Measurements from ENCODE around the gene WDR53. TPM values are rescaled to one million over a fixed set of nuclear protein-coding genes. Genes with fewer than 3 reads are reported as not detected.
"Not testable (repeated sequence)": the region's sequence is repeated elsewhere in the genome, so short reads cannot be mapped to it uniquely, and the experiment has no call there.

The WDR53 gene
- total RNA-seq, 1 experiment from 2014 or later = 20.3 TPM

DNA sequence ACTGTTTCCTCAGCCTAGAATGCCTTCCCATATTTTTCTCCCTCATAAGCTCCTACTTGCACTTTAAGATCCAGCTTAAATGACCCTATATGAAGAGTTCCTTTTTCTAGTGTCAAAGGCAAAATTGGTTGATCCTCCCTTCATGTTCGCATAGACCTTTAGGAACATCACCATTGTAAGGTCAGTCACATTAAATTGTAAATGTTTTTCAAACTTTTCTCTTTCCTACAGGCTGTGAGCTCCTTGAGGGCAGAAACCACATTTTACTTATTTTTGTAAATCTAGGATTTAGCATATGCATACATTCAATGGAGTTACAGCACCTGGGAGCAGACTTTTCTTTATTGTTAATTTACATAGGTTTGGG lies 54.0 kb downstream of the WDR53 start:
- no peak for DNase-seq
- CTCF ChIA-PET = no interaction called here
- Mint-ChIP-seq H3K9me3 (ENCODE audit: low read depth, unreplicated experiment) (peaks cover 6% of the 10 kb centered on the region), H3K27ac (ENCODE audit: unreplicated experiment) (no peak overlapping the region), H3K4me3 (ENCODE audit: low read depth, unreplicated experiment) (no peak overlapping the region), H3K36me3 (ENCODE audit: insufficient read depth, unreplicated experiment) (no peaks in the 10 kb centered on the region), H3K4me1 (ENCODE audit: low read depth, unreplicated experiment) (no peaks in the 10 kb centered on the region), H3K27me3 (ENCODE audit: unreplicated experiment) (peaks cover 13% of the 10 kb centered on the region)
- intact Hi-C loops (cut with micrococcal nuclease; ENCODE audit: unreplicated experiment) = no loop called here
- BruUV-seq (replicated peaks) = no TSS peak
- TF ChIP-seq, protein P1, sequence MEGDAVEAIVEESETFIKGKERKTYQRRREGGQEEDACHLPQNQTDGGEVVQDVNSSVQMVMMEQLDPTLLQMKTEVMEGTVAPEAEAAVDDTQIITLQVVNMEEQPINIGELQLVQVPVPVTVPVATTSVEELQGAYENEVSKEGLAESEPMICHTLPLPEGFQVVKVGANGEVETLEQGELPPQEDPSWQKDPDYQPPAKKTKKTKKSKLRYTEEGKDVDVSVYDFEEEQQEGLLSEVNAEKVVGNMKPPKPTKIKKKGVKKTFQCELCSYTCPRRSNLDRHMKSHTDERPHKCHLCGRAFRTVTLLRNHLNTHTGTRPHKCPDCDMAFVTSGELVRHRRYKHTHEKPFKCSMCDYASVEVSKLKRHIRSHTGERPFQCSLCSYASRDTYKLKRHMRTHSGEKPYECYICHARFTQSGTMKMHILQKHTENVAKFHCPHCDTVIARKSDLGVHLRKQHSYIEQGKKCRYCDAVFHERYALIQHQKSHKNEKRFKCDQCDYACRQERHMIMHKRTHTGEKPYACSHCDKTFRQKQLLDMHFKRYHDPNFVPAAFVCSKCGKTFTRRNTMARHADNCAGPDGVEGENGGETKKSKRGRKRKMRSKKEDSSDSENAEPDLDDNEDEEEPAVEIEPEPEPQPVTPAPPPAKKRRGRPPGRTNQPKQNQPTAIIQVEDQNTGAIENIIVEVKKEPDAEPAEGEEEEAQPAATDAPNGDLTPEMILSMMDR (IDR thresholded peaks at IDR 0.05; ENCODE audit: unreplicated experiment) = no peak

DNA sequence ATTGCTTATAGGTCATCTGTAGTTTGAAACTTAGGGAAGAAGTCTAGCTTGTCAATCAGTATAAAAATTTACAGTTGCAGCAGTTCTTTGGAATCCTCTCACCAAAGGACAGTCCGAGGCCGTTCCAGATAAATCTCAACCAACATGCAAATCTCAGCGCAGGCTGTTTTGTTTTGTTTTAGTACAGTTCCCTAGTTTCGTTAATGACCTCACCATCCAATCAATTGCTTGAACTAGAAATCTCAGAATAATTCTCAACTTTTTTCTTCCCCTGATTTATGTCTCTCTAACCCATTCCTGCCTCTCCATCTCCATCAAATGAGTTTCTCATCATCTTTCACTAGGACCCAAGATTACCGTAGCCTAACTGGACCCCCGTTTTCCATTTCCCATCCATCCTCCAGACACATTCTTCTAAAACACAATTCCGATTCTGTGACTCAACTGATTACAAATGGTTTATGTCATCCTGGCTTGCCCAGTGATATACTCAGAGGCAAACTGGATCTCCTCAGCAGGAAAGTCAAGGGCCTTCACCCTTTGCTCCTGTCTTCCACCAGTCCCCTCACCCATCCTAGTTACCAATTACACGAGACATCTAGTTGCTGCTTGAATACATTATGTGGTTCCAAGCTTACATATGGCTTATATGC lies 54.5 kb downstream of the WDR53 start:
- peaks cover 6% of the 10 kb centered on the region for H3K9me3 Mint-ChIP-seq (ENCODE audit: low read depth, unreplicated experiment)
- DNase-seq = no peak
- H3K27ac Mint-ChIP-seq (ENCODE audit: unreplicated experiment) = no peak overlapping the region
- BruUV-seq (replicated peaks) = no TSS peak
- H3K27me3 Mint-ChIP-seq (ENCODE audit: unreplicated experiment) = peaks cover 13% of the 10 kb centered on the region
- TF ChIP-seq, protein P1 (IDR thresholded peaks at IDR 0.05; ENCODE audit: unreplicated experiment) = no peak
- CTCF ChIA-PET = no interaction called here
- intact Hi-C loops (cut with micrococcal nuclease; ENCODE audit: unreplicated experiment) = no loop called here
- no peak overlapping the region for H3K4me3 Mint-ChIP-seq (ENCODE audit: low read depth, unreplicated experiment)
- H3K36me3 Mint-ChIP-seq (ENCODE audit: insufficient read depth, unreplicated experiment) = no peaks in the 10 kb centered on the region
- H3K4me1 Mint-ChIP-seq (ENCODE audit: low read depth, unreplicated experiment) = no peaks in the 10 kb centered on the region

DNA sequence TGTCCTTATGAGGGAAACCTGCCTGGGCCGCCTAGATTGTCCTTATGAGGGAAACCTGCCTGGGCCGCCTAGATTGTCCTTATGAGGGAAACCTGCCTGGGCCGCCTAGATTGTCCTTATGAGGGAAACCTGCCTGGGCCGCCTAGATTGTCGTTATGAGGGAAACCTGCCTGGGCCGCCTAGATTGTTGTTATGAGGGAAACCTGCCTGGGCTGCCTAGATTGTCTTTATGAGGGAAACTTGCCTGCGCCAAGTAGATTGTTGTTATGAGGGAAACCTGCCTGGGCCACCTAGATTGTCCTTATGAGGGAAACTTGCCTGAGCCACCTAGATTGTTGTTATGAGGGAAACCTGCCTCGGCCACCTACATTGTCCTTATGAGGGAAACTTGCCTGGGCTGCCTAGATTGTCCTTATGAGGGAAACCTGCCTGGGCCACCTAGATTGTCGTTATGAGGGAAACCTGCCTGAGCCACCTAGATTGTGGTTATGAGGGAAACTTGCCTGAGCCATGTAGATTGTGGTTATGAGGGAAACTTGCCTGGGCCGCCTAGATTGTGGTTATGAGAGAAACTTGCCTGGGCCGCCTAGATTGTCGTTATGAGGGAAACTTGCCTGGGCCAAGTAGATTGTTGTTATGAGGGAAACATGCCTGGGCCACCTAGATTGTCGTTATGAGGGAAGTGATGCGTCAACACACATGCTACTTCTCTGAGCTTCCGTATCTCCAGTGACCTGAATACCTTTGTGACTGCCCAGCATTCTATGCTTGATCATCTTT lies 56.5 kb downstream of the WDR53 start:
- peaks cover 13% of the 10 kb centered on the region for H3K27me3 Mint-ChIP-seq (ENCODE audit: unreplicated experiment)
- DNase-seq; H3K27ac Mint-ChIP-seq (ENCODE audit: unreplicated experiment); H3K4me1 Mint-ChIP-seq (ENCODE audit: low read depth, unreplicated experiment); H3K4me3 Mint-ChIP-seq (ENCODE audit: low read depth, unreplicated experiment); H3K9me3 Mint-ChIP-seq (ENCODE audit: low read depth, unreplicated experiment); H3K36me3 Mint-ChIP-seq (ENCODE audit: insufficient read depth, unreplicated experiment); intact Hi-C loops (cut with micrococcal nuclease; ENCODE audit: unreplicated experiment); BruUV-seq (replicated peaks): not testable (repeated sequence)
- CTCF ChIA-PET = interaction anchor here (0.6 kb wide), 1 partner anchor 527 kb away, joined by 3 read pairs; no protein-coding TSS in a partner anchor

DNA sequence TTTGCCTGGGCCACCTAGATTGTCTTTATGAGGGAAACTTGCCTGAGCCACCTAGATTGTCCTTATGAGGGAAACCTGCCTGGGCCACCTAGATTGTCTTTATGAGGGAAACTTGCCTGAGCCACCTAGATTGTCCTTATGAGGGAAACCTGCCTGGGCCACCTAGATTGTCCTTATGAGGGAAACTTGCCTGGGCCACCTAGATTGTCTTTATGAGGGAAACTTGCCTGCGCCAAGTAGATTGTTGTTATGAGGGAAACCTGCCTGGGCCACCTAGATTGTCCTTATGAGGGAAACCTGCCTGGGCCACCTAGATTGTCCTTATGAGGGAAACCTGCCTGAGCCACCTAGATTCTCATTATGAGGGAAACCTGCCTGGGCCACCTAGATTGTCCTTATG lies 57.2 kb downstream of the WDR53 start:
- H3K27me3 Mint-ChIP-seq (ENCODE audit: unreplicated experiment) = peaks cover 13% of the 10 kb centered on the region
- DNase-seq; H3K27ac Mint-ChIP-seq (ENCODE audit: unreplicated experiment); BruUV-seq (replicated peaks); H3K4me3 Mint-ChIP-seq (ENCODE audit: low read depth, unreplicated experiment); H3K4me1 Mint-ChIP-seq (ENCODE audit: low read depth, unreplicated experiment); intact Hi-C loops (cut with micrococcal nuclease; ENCODE audit: unreplicated experiment); H3K36me3 Mint-ChIP-seq (ENCODE audit: insufficient read depth, unreplicated experiment); H3K9me3 Mint-ChIP-seq (ENCODE audit: low read depth, unreplicated experiment): not testable (repeated sequence)
- CTCF ChIA-PET = interaction anchor here (0.6 kb wide), 1 partner anchor 232 kb away, joined by 4 read pairs; no protein-coding TSS in a partner anchor

DNA sequence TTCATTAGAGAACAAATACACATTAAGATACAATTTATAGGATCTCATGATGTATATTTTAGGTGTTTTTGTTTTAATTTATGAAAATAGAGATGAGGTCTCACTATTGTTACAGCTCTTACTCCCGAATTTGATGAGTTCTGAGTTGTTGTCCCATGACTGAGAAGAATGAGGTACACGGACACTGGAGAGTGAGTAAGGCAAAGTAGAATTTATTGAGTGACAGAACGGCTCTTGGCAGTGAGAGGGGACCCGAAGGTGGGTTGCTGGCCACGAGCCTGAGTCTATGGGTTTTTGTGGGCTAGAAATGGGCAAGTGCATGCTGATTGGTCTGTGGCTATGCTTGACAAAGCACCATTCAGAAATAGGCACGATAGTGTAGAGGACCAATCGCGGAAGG lies 61.7 kb downstream of the WDR53 start:
- H3K9me3 Mint-ChIP-seq (ENCODE audit: low read depth, unreplicated experiment) = peaks cover 2% of the 10 kb centered on the region
- no peak overlapping the region for H3K4me3 Mint-ChIP-seq (ENCODE audit: low read depth, unreplicated experiment)
- no peak for DNase-seq
- no peaks in the 10 kb centered on the region for H3K4me1 Mint-ChIP-seq (ENCODE audit: low read depth, unreplicated experiment)
- H3K36me3 Mint-ChIP-seq (ENCODE audit: insufficient read depth, unreplicated experiment) = peaks cover 24% of the 10 kb centered on the region
- TF ChIP-seq, protein P1 (IDR thresholded peaks at IDR 0.05; ENCODE audit: unreplicated experiment) = no peak
- H3K27ac Mint-ChIP-seq (ENCODE audit: unreplicated experiment) = no peak overlapping the region
- peaks cover 13% of the 10 kb centered on the region for H3K27me3 Mint-ChIP-seq (ENCODE audit: unreplicated experiment)
- intact Hi-C loops (cut with micrococcal nuclease; ENCODE audit: unreplicated experiment) = no loop called here
- CTCF ChIA-PET = interaction anchor here (0.8 kb wide), 1 partner anchor 19 kb away, joined by 3 read pairs; no protein-coding TSS in a partner anchor
- BruUV-seq (replicated peaks) = no TSS peak

Measured in Calu3 (cell line).